ENCODE measurements around the gene GREM1. TPM values are rescaled to one million over a fixed set of nuclear protein-coding genes. Genes with fewer than 3 reads are reported as not detected.

GREM1 gene
- polyA plus RNA-seq, result 10 to 100 TPM in 1 of 3 donors, 1 to 10 TPM in 1, under 1 TPM in 1; 0.76 to 14.4 (median 1.5) TPM

DNA sequence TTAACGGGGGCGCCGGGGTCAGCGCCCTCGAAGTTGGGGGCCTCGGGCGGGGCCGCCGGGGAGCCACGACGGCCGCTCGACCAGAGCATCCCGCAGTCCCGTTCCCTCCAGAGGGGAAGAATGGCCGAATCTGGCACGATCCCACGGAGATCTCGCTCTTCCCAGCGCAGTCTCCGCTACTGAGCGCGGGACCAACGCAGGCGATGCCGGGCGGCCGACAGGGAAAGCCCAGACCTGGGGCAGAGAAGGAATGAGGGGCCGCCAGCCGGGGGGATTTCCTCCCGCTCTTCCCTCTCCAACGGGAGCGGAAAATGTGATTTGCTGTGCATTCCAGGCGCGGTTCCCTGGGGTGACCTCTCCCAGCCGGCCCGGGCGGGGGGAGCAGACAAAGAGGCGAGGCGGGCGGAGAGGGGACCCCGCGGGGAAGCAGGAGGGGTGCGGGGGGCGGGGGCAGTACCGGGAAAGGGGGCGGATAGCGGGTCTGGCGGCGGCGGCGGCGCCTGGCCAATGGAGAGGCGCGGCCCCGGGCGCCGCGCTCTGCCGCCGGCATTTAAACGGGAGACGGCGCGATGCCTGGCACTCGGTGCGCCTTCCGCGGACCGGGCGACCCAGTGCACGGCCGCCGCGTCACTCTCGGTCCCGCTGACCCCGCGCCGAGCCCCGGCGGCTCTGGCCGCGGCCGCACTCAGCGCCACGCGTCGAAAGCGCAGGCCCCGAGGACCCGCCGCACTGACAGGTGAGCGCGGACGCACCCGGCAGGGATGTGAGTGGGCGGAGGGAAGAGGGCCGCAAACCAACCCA is at the start of gene GREM1:
GREM1 (plus strand) TSS at position 579 of the 801 bp plus-strand sequence. CDS start 12,687 bp downstream, outside the sequence.
- WGBS, 3 donors, result 2 to 3% (median 2%) methylated on average over 67 to 99 of the region's 99 CpGs
- H3K27ac ChIP-seq (ENCODE audit: low read depth, low read length), result no peak within 1 kb of the TSS

DNA sequence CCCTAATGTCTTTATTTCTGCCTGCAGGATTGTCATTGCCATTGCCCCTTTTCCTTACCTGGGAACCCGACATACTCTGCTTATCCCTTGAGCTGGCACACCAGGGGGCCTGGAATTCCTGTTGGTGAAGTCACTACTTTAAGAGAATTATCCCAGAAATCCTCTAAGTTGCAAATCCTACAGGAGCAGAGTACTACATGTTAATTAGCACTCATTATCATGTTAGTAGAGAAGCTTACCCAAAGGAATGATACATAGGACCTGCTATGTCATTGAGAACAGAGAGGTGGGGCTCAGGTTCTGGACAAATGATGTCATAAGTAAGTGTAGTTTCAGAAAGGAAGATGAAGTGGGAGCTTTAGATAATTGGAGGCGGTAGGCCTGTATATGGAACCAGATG is 48.9 kb upstream of the GREM1 start:
- WGBS, 3 donors, result 86 to 95% (median 94%) methylated on average over 2 of the region's 2 CpGs
- H3K27ac ChIP-seq (ENCODE audit: low read depth, low read length), result no peak overlapping the region

DNA sequence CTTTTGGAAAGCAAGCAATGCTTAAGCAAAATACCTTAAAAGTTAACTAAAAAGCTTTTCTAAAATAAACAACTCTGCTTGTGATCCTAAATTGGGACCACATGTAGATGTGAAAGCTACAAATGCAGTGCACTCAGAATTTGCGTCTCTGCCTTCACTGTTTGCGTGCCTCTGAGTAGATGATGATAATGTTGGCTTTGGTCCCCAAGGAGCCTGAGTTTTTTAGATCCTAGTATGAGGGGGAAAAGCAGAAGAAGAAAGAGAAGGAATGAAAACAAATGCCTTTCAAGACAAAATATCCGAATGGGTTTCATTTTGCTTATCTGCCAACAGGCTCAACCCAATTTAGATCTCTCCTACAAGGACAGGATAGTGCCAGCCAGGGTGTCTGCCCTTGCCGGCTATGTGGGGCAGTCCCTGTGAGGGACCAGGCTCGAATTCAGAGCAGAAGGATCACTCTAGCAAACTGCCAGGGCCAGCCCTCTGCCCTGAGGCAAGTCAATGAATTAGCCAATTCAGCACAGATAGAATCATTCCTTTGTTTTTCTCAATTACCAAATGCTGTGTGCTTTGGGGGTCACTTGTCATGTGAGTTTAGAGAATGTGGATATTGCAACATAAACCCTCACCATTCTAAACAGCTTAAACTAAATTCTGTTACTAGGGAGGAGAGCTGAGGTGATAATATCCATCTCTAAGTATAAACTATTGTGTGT is 47.8 kb upstream of the GREM1 start:
- H3K27ac ChIP-seq (ENCODE audit: low read depth, low read length), result no peak overlapping the region
- 45 to 50% (median 46%) methylated on average over 5 of the region's 5 CpGs for WGBS, 3 donors

DNA sequence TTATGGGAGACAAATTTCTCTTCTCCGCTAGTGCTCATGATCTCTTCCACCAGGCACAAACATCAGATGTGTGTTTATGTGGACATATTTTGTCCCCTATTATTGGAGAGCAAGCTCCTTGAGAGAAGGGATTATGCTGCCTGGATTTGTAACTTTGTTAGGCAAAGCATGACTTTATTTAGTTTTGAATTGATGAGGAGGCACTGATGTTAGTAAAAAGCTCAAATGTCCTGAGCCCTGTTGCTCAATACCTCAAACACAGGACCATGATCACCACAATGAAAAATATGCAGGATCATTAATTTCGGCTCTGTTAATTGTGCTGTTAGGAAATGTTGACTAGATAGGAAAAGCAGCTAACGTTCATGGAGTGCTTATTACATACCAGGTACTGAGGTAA is 47.2 kb upstream of the GREM1 start:
- no peak overlapping the region for H3K27ac ChIP-seq (ENCODE audit: low read depth, low read length)
- 70 to 84% (median 84%) methylated on average over 3 of the region's 3 CpGs for WGBS, 3 donors

DNA sequence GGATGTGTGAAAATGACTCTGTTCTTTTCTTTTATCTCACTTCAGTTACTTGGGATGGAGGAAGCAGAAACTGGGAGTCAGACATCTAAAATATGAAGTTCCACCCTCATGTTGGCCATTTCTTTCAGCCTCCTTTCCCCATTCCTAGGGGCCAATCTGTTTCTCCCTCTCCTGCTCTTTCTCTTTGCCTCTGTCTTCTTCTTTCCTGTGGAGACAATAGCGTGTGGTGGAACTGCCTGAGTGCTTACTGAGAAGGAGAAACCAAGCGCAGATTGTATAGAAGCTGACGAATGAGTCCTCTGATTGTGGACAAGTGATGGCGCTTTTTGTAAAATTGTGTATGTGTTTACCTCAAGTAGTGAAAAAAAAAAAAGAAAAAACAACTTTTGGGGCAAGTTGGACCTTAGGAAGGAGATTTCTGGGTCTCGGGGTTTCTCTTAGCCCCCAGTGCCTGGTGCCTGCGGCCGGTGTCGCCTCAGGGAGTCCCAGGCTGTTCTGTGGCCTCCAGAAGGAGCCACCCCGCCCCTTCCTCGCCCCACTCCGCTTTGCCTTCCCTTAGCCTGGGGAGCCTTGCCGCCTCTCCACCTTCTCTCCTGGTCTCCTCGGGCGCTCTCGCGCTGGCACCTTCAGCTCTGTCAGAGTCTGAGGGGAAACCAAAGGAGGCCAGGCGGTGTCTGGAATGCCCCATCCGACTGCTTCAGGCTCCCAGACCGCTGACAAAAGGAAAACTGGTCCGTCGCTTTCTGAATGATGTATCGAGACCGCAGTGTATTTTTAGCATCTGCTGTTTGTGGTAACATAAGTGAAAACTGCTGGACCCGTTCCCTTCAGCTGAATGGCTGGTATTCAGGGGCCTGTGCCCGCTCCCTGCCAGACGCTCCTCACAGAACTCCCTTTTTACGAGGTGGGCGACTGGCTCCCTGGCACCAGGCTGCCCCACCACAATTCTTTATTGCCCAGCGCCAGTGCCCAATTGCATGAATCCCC is 46.2 kb upstream of the GREM1 start:
- 94 to 96% (median 96%) methylated on average over 29 of the region's 29 CpGs for WGBS, 3 donors
- H3K27ac ChIP-seq (ENCODE audit: low read depth, low read length), result no peak overlapping the region

DNA sequence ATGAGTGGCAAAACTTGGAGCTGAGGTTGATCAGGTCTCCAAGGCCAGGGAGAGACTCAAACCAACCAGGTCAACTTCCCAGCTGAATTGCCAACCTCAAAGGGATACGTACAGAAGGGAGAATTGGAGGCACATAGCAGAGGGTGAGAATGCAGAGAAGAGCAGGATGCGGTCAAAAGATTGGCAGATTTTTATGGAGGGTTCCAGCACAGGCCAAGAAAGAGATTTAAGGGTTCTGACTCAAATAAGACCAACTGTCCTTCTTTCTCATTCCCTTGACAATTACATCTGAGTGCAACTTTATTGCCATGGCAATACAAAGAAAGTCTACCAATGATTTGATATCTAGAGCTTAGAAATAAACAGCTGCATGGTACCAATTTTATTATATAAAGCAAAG is 43.1 kb upstream of the GREM1 start:
- H3K27ac ChIP-seq (ENCODE audit: low read depth, low read length), result no peak overlapping the region
- 93 to 98% (median 94%) methylated on average over 2 of the region's 2 CpGs for WGBS, 3 donors

DNA sequence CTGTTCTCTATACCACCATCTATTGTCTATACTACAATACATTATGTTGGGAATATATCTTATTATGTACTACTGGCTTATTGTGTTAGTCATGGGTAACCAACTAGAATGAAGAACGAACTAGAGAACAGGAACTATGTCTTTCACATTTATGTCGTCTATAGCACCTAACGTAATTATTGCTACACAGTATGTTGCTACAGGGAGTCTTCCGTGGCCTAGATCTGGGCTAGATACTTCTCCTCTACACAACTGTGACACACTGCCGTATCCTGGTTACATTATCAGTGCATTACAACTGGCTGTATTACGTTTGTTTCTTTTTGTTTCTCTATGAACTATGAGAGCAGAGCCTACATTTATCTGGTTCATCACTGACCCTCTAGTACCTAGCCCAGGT is 42.3 kb upstream of the GREM1 start:
- H3K27ac ChIP-seq (ENCODE audit: low read depth, low read length), result no peak overlapping the region
- WGBS, 3 donors, result 50 to 81% (median 51%) methylated on average over 6 of the region's 6 CpGs

DNA sequence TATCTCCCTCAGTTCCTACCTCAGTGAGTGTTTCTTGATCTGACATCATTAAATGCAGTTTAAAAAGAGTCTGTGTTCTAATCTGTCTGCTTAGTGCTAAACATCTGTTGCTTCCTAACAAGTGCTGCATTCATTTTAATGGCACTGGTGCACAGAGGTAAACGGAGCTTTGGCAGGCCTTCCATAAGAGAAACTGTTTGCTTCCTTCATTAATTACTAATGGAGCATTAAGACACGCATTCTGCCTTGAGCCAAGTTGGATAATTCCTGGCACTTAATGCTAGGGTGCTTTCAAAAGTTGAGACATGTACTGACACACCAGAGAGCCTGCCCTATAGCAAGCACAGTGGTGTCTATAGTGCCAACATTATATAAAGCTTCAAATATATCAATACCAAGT is 41.6 kb upstream of the GREM1 start:
- H3K27ac ChIP-seq (ENCODE audit: low read depth, low read length), result no peak overlapping the region
- WGBS, 3 donors, result 66 to 77% (median 69%) methylated on average over 2 of the region's 2 CpGs

DNA sequence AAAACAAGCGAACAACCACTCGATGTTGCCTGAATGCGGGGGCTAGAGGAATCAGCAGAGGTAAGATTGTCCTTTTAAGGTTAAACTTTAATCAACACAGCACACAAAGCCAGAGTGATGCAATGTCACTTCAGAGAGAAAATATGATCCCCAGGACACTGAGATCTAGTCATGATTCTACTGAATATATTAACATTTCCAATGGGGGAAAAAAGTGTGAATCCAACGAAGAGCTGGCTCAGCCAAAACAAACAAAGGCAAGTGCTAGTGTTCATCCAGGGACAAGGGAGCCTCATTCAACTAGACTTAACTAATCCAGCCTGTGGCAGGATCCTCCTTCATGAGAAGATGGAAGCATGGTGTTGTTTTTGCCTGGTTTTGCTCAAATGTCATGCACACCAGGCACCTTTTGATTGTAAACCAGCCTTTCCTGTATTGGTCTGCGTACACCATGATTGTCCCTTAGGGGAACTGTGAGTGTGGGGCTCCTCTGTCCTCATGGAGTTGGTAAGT is 40.5 kb upstream of the GREM1 start:
- H3K27ac ChIP-seq (ENCODE audit: low read depth, low read length), result no peak overlapping the region
- 41 to 90% (median 79%) methylated on average over 5 of the region's 5 CpGs for WGBS, 3 donors

DNA sequence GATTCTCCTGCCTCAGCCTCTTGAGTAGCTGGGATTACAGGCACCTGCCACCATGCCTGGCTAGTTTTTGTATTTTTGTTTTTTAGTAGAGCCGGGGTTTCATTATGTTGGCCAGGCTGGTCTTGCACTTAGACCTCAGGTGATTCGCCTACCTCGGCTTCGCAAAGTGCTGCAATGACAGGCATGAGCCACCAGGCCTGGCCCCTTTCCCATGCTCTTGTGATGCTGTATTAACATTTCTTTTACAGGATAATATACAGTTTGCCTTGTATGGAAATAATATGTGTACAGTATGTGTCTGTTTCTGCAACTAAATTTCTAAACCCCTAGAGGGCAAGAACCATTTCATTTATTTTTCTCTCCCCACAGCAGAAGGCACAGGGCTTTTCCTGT is 38.5 kb upstream of the GREM1 start:
- H3K27ac ChIP-seq (ENCODE audit: low read depth, low read length), result no peak overlapping the region
- 95 to 98% (median 96%) methylated on average over 4 of the region's 4 CpGs for WGBS, 3 donors

DNA sequence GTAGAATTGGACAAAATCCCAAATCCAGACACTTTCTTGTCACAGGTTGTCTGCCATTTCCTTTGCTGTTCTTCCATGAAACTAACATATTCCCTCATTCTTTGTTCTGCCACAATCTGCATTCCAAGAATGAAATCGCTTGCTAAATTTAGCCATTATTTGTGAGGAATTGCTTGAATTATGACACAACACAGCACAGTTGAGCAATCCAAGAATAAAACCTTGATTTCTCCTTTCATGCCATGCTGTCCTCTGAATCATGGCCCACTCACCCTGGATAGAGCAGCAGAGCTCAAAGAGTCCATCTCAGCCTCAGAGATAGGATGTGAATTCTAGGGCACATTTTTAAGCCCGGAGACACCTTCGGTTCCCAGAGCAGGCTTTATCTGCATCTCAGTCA is 35.2 kb upstream of the GREM1 start:
- H3K27ac ChIP-seq (ENCODE audit: low read depth, low read length), result no peak overlapping the region
- WGBS, 3 donors, result 85 to 95% (median 88%) methylated on average over 3 of the region's 3 CpGs

DNA sequence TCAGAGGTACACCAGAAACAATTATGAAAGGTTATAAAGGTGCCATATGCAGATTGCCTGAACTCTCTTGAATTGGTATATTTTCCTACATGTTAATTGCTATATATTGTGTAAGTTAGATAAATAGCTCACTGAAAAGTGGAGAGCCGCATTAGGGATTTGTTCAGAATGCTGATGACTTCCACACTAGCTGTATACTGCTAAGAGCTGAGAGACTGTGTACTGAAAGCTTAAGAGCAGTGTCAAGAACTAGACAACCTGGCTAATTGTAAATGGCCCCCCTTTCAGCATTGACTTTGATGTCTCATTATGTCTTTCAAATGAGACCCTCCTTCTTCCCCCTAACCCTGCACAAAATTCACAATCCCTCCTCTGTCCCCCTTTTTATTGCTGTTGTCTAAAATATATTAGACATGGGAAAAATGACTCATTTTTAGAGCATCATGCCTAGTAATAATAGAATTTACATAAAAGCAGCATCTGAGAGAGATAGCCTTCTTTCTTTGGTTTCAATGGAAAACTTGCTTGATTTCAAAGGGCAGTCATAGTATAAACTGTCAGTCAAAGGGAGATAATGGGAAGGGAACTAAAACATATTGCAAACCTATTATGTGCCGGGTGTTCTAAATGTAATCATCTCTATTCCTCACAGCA is 34.7 kb upstream of the GREM1 start:
- WGBS, 3 donors, result 94 to 96% (median 95%) methylated on average over 2 of the region's 2 CpGs
- no peak overlapping the region for H3K27ac ChIP-seq (ENCODE audit: low read depth, low read length)

DNA sequence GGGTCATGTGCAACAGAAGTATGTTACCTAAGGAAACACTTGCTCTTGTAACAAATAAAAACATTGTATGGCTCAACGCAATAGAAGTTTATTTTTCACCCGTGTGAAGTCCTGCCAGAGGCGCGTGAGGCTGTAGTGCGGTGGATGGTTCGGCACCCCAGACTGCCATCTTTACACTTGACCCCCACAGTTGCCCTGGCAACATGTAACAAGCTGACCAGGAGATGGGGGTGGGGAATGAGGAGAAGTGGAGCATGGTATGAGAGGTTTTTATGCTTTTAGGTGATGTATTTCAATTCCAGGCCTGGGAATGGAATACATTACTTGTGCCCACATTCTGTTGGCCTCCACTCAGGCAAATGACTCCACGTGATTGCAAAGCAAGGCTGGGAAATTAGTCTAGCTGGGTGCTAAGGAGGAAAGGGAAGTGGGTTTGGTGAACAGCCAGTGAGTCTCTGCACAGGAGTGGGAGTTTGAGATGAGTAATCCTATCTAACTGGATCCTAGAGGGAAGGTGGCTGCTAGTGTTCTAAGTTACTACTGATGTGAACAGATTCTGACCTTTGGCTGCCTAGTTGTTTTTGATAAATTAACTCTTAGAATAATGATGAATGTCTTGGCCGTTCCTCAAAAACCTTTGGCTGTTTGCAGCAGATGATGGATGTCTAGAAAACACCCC is 33.8 kb upstream of the GREM1 start:
- 73 to 89% (median 75%) methylated on average over 8 of the region's 8 CpGs for WGBS, 3 donors
- no peak overlapping the region for H3K27ac ChIP-seq (ENCODE audit: low read depth, low read length)

DNA sequence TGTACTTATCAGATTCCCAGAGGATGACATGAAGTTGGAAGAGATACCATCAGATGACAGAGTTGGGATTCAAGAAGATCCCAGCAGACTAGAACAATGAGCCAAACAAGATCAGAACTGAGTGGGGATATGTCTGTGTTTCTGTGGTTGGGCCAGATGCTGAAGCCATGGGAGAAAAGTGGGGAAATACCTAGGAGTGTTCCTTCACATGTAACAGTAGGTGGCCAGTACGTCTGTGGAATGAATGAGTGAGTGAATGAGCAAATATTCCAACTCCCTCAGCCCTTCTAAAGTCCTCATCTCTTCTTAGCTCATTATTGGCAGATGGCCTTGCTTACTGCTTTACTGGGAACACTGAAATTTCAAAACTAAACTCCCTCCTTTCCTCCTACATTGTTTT is 32.2 kb upstream of the GREM1 start:
- no peak overlapping the region for H3K27ac ChIP-seq (ENCODE audit: low read depth, low read length)
- WGBS, 3 donors, result 41 to 89% (median 48%) methylated on average over 1 of the region's 1 CpG

DNA sequence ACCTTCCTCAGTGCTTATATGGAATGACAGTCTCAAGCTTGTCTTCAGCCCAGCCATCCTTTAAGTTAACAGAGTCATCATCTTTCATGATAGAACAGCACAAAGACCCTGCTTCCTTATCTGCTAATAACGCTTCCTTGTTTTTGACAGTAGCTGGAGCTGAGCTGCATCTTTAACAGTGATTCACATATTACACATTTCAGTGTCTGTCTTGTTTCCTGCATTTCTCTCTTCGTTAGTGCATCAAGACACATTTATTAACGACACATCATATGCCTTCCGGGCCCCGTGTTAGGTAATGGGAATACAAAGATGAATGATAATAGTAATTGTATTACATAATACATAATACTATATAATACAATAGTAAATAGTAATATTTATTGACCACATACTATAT is 30.2 kb upstream of the GREM1 start:
- no peak overlapping the region for H3K27ac ChIP-seq (ENCODE audit: low read depth, low read length)
- WGBS, 3 donors, result 79 to 92% (median 89%) methylated on average over 5 of the region's 5 CpGs

DNA sequence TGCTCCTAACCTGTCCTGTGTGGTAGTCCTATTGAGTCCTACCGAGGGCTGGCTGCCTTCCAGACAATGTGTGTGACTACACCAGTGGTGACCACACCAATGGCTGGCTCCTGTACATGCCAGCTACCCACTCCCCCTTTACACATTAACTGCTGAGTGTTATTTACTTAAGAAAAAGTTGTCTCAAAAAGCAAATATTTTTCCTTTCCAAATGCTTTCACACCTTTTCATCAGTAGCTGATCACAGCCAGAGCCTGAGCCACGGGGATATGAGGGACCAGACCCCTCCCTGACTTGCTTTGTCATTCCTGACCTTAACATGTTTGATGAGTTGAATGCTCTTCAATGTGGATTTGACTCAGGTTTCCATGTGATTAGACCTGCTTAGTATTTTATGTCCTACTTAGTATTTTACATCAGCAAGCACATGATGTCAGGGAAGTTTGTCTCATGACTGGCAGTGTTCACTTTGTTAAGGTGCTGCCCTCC is 29.6 kb upstream of the GREM1 start:
- H3K27ac ChIP-seq (ENCODE audit: low read depth, low read length), result no peak overlapping the region
- WGBS, 3 donors, result 25 to 78% (median 60%) methylated on average over 2 of the region's 2 CpGs

DNA sequence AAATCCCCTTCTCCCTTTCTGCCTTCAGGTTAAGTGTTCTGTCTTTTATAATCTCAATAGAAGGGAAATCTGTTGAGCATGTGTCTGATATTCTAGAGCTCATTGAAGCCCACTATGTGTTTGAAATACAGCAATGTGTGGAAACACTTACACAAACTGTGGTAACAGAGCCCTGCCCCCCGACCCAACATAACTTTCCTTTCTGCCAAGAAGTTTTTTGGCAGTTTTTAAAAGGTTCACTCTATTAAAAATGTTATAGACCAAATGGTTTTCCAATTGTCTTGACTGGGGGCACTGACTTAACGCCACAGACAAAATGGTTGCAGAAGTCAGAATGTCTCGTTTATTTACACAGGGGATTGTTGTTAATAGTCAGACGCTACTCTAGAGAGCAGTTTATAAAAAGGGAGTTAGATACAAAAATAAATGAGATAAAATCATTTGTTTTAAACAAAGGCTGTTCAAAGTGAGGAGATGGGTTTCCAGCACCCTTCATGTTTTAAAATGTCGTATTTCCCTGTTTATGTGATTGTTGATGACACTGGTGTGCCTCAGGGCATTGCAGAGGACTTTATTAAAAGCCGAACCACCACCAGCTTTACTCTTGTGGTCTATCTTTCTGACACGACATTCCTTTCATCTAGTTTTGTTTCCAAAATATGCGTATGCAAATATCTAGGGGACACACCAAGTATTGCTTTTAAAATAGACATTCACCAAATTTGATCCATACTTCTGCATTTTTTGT is 26.7 kb upstream of the GREM1 start:
- WGBS, 3 donors, result 72 to 84% (median 73%) methylated on average over 8 of the region's 8 CpGs
- no peak overlapping the region for H3K27ac ChIP-seq (ENCODE audit: low read depth, low read length)
